Measurements from ENCODE around the gene GLMP. TPM values are rescaled to one million over a fixed set of nuclear protein-coding genes. Genes with fewer than 3 reads are reported as not detected.

The GLMP gene
- total and polyA plus RNA-seq, 2 donors (not counting 3 experiments of a cell fraction or from before 2014, with no cell fraction given), result 84.3 to 109 TPM

DNA sequence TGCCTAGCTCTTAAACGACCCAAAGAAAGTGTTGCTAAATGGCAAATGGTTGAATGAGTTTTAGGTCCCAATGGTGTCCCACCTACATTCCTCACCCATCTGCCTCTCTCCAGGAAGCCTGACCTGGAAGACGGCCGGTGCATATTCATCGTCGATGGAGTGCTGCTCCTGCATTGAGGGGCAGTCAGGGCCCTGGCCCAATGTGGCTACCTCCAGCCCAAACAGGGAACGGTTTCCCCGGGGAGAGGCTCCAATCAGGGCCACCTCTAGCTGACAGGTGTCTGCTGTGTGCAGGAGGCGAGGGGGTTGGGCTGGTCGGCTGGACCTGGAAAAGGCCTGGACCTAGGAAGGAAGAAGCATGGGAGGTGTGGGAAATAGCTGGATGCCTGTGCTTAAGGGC, 1.6 kb downstream of the GLMP start:
- H3K36me3 ChIP-seq (ENCODE audit: control insufficient read depth in 2 of 2, extremely low read depth in 1 of 2, insufficient read depth in 2 of 2, low read length in 2 of 2), result peaks cover 0 to 4% of the 10 kb centered on the region in 2 experiments
- FAIRE-seq, result no peak
- H3K27me3 ChIP-seq (ENCODE audit: control insufficient read depth in 2 of 2, insufficient read depth in 2 of 2, low read length in 2 of 2), result no peaks in the 10 kb centered on the region
- no peaks in the 10 kb centered on the region for H4K20me1 ChIP-seq (replicated peaks; ENCODE audit: control insufficient read depth, extremely low read depth, insufficient read depth, low read length)
- H3K4me3 ChIP-seq (replicated peaks in 1 of 3; ENCODE audit: insufficient read depth in 1 of 3, low read depth in 1 of 3, low read length in 3 of 3), result no peak overlapping the region
- H3K9me1 ChIP-seq (replicated peaks; ENCODE audit: control insufficient read depth, extremely low read depth, insufficient read depth, low read length), result no peaks in the 10 kb centered on the region
- dilution Hi-C loops (cut with MboI; ENCODE audit: extremely low pct_ligation_motif_present, low sequenced_read_pairs), result no loop called here
- H3K27ac ChIP-seq (ENCODE audit: insufficient read depth, low read depth, low read length), result no peak overlapping the region
- H3K9ac ChIP-seq (replicated peaks; ENCODE audit: extremely low read depth, insufficient read depth, low read length), result no peak overlapping the region
- no peaks in the 10 kb centered on the region for H3K9me3 ChIP-seq (replicated peaks; ENCODE audit: control insufficient read depth, insufficient read depth, low read length)
- H3K4me2 ChIP-seq (ENCODE audit: insufficient read depth, low read length), result no peak overlapping the region
- intact Hi-C loops (cut with micrococcal nuclease), result no loop called here
- ChIA-PET POLR2A (interaction anchor here (0.6 kb wide), 1 partner anchor 68 kb away, joined by 5 read pairs; no protein-coding TSS in a partner anchor), CTCF (no interaction called here)
- TF ChIP-seq, protein P1, sequence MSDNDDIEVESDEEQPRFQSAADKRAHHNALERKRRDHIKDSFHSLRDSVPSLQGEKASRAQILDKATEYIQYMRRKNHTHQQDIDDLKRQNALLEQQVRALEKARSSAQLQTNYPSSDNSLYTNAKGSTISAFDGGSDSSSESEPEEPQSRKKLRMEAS (IDR thresholded peaks at IDR 0.05; ENCODE audit: insufficient read depth, insufficient read length), result no peak
- TF ChIP-seq MYC (IDR thresholded peaks at IDR 0.05; ENCODE audit: low read depth, low read length) (no peak), GATA2 (IDR thresholded peaks at IDR 0.05; ENCODE audit: insufficient read depth, insufficient read length, low read depth, low read length) (no peak), JUN (IDR thresholded peaks at IDR 0.05; ENCODE audit: borderline replicate concordance, insufficient read depth, insufficient read length, low read depth) (no peak), POLR2A (IDR thresholded peaks at IDR 0.05; ENCODE audit: low read depth, low read length) (no peak), EZH2 (IDR thresholded peaks at IDR 0.05; ENCODE audit: borderline replicate concordance, low read depth, low read length, severe bottlenecking) (no peak), FOS (IDR thresholded peaks at IDR 0.05; ENCODE audit: borderline replicate concordance, insufficient read depth, low read length) (no peak), POLR2AphosphoS5 (IDR thresholded peaks at IDR 0.05; ENCODE audit: insufficient read depth, low read depth, low read length) (no peak)
- TF ChIP-seq, protein P2, sequence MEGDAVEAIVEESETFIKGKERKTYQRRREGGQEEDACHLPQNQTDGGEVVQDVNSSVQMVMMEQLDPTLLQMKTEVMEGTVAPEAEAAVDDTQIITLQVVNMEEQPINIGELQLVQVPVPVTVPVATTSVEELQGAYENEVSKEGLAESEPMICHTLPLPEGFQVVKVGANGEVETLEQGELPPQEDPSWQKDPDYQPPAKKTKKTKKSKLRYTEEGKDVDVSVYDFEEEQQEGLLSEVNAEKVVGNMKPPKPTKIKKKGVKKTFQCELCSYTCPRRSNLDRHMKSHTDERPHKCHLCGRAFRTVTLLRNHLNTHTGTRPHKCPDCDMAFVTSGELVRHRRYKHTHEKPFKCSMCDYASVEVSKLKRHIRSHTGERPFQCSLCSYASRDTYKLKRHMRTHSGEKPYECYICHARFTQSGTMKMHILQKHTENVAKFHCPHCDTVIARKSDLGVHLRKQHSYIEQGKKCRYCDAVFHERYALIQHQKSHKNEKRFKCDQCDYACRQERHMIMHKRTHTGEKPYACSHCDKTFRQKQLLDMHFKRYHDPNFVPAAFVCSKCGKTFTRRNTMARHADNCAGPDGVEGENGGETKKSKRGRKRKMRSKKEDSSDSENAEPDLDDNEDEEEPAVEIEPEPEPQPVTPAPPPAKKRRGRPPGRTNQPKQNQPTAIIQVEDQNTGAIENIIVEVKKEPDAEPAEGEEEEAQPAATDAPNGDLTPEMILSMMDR (IDR thresholded peaks at IDR 0.05; ENCODE audit: extremely low read depth in 1 of 2, insufficient read depth in 1 of 2, low read depth in 1 of 2, low read length in 2 of 2), result no peak
- H2AFZ ChIP-seq (ENCODE audit: low read depth, low read length), result no peak overlapping the region
- TSS peak; percentile 19 for BruUV-seq (replicated peaks)
- no peak for DNase-seq (ENCODE audit: low read depth, low spot score)
- peaks cover 10% of the 10 kb centered on the region for H3K4me1 ChIP-seq (ENCODE audit: control insufficient read depth, extremely low read depth, insufficient read depth, low read length)
- H3K79me2 ChIP-seq (ENCODE audit: control insufficient read depth, insufficient read depth, low read length), result peaks cover 6% of the 10 kb centered on the region

All from endothelial cell of umbilical vein (primary cell).